Umbilical cord (tissue), 2 donors: ENCODE measurements around the gene PGAP1. TPM values are rescaled to one million over a fixed set of nuclear protein-coding genes. Genes with fewer than 3 reads are reported as not detected.
A peak's percentile ranks its signal among the peaks of the same experiment; 100 is the strongest.

ENCODE experiments used
- DNase-seq: peaks from one replicate; pipeline ENCODE4 v3.0.0-alpha.2; 2015; ENCODE audit warnings: low spot score
- total RNA-seq: library from RNA; depleted of rRNA; stranded (reverse); fragments of >200 nt; gene quantifications from one replicate; pipeline ENCODE4 v1.2.3, GENCODE V29; 2014; ENCODE audit warnings: low replicate concordance; ENCODE audit not compliant: insufficient read depth

Gene PGAP1
- total RNA-seq, 1 donor from 2014 or later, result 18.8 TPM

DNA sequence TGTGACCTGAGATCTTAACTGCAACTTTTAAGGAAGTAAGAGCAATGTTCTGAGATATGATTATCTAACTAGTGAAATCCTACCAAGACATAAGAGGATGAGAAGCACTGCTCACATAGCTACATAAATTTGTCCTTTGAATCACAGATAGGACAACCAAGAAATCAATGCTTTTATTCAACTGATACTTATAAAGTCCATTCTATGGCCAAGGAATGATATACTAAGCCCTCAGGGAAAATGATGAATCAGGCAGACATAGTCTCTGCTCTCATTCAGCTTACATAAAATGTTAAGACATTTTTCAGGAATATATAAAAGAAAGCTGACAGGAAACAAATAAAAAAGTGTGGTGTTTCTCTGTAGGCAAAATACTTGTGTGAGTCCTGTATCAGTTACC, 39.1 kb downstream of the PGAP1 start:
- DNase-seq, result no peak

DNA sequence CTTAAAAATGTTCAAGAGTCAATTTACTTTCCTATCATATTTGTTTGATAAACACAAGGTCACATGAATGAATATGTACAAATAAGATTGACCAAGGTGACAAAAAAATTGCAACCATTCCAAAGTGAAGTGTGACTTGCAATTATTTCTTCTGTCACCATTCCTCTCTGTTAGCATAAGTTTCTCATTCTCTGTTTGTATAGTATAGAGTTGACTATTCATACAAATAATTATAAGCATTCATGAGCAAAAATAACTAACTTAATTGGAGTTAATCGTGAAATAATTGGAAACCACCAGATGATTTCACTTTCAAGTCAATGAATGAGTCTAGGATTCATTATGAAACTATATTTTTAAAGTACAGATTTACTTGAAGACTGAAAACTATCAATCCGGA, 42.1 kb downstream of the PGAP1 start:
- DNase-seq, result no peak

DNA sequence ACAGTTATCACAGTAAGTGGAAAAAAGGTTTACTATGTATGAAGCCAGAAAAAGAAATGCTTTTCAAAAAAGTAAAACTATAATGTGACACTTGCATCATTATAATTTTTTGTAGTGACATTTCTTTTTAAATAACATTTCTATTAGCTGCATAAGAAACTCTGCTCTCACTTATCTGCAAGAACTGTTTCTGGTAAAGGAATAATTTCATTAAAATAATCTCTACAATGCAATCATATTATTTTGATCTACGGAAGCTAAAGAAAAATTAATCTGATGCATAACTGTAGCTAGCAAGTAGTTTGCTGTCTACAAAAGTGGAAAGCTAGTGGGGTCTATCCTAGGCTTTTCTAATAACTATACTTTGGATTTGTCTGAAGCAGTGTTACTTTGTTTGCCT, 50.1 kb downstream of the PGAP1 start:
- DNase-seq, result no peak

DNA sequence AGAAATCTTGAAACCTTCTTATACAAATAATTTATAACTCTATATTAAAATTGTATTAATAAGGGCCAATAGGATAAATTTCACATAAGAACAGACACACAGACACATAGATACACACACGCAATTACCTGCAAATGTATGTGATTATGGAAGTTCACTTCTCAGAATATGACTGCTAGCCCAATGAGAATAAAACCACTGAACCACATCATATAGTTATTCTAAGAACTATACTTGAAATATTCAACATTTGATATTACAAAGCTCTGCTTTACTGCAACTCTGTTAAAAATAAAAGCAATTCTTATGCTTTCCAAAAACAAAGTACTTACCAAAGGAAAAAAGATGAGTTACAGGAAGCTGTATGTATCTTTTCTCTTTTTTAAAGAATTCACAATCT, 51.1 kb downstream of the PGAP1 start:
- no peak for DNase-seq

DNA sequence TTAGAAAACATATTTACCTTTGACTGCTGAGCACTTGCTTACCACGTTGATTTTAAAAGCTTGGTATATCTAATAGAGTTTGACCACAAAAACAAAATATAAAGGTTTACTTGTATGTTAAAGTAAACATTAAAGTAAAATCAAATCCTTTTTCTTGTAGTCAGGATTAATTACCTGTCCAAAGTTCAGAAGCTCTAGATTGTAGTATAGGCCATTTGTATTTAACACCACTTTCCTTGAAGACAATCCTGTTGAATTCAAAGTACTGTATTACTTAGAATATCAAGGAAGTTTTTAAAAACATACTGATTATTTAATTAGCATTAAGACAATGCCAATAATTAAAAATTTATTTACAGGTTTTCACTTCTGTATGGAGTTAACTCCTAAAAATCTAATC, 53.0 kb downstream of the PGAP1 start:
- no peak for DNase-seq

DNA sequence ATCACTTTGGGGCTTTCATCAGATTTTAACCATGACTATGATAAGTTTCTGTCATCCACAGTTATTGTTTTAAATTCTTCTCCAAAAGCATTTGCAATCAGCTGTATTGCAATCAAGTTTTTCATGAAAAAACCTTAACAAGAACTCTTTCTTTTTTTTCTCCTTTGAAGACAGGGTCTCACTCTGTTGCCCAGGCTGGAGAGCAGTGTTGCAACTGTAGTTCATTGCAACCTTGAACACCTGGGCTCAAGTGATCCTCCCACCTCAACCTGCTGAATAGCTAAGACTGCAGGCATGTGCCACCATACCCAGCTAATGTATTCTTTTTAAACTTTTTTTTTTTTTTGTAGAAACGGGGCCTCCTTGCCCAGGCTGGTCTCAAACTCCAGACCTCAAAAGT, 71.9 kb downstream of the PGAP1 start:
- DNase-seq, result no peak

DNA sequence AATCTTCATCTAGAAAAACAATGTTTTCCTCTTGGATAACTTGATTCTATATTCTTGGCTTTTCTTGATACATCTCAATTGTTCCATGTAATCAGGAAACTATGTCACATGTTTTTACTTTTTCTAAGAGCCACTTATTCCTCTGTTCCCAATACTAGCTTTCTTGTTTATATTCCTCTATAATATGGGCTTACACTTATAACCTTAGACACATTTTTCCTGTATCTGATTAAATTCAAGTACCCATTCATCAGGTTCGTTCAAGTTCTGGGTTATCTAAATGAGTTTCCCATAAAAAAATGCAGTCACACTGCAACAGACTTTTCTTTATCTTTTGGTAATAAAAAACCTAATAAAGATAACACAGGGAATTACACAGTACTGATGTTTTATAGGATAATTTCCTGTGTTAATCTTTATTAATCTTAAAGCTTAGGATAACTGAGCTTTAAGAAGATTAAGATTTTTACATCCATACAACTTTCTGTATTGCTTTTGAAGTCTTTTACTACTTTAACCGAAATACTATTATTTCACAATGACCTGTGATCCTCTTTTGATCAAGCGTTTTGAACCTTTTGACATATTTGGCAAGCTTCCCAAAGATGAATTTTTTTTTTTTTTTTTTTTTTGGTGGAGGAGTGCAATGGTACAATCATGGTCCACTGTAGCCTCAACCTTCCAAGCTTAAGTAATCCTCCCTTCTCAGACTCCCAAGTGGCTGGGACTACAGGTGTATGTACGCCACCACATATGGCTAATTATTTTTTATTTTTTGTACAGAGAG, 73.0 kb downstream of the PGAP1 start:
- DNase-seq, result peak; percentile 9

DNA sequence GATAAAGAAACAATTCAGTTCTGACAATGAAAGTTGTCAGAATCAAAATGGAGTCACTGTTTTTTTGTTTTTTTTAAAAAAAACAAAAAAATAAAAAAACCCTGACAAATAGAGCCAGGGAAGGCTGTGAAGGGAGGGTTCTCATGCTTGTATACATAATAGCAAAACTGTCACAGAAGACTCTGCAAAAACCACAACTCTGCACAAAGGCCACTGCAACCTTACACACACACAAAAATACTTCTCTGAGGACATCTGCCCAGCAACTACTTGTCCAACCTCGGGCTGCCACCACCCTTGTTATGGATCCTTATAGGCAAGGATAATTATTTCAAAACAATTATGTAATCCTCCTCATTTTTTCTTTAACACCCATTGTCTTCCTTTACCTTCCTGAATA, 75.4 kb downstream of the PGAP1 start:
- no peak for DNase-seq

DNA sequence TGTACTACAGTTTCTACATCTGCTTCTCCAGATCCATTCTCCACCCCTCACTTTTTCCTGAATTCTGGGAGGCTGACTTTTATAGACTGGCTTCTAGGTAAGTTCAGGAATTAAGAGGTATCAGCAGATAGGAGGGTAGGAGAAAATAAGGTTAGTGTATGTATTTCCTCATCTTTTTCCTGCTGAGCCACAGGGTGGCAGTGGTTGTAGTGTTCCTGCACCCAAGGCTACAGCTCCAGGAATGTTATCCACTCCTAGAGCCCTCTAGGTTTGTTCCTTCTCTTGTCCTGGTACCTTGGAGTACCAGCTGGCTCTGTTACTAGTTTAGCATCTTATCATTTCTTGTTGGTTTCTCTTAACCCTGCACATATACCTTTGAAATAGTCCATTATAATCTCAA, 76.6 kb downstream of the PGAP1 start:
- peak; percentile 19 for DNase-seq

DNA sequence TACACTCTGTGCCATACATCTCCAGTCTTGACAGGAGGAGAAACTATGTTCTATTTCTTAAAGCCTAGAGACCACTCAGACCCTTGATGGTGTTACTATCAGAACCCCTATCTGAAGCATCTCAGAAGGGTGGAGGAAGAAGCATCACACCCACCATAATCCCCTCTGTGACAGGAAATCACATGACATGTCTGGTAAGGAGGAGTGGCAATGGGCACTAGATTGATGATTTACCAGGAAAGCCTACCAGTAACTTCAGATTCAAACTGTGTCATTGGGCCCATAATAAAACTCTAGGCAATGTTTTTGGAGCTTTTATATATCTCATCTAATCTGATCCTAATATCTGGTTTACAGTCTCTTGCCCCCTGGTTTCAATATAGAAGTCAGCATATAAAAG, 80.2 kb downstream of the PGAP1 start:
- DNase-seq, result no peak

DNA sequence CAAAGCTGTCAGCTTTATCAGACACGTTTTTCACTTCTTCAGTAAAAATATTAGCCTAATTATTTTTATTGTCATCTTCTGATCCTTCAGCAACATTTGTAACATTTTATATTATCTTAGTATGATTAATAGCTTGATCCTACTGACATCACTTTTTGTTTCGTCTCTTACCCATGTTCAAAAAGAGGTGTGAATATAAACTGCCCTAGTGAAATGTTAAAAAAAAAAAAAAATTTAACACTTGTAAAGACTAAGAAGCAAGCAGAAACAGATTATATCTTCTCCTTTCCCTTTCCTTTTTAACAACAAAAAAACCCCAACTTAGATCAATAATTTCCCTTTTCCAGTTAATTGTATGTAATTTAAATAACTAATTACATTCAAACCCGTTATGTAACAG, 81.1 kb downstream of the PGAP1 start:
- no peak for DNase-seq

DNA sequence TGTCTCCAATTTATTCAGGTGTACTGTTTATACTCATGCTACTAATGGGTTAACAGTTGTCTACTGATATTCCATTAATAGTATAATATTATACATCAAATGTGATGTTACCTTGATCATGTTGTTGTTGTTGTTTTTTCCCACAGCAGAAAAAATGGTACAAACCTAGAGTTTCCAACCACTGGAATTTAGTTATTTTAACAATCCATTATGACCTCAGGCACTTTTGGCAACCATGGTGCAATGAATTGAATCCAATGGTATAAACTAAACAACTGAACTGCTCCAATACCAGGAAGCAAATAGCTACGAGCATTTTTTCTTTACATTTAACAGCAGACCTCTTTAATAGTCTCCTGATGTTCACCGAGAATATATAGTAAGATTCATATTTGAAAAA, 86.3 kb downstream of the PGAP1 start:
- DNase-seq, result no peak

DNA sequence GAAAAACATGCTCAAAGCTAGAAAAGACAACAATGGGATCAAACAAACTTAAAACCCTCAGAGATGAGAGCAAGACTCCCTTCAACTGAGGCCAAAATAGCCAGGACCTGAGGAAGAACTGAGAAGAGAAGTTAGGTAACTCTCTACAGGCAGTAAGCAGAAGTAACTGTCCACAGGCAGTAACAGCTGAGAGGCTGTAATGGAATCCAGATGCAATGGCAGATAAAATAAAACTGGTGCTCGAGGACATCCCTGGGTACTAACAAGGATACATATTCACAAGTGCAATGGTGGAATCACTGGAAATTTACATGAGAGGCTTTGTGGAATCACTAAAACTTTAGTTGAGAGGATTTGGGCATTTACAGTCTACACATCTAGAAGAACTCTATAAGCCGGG, 86.9 kb downstream of the PGAP1 start:
- DNase-seq, result no peak

DNA sequence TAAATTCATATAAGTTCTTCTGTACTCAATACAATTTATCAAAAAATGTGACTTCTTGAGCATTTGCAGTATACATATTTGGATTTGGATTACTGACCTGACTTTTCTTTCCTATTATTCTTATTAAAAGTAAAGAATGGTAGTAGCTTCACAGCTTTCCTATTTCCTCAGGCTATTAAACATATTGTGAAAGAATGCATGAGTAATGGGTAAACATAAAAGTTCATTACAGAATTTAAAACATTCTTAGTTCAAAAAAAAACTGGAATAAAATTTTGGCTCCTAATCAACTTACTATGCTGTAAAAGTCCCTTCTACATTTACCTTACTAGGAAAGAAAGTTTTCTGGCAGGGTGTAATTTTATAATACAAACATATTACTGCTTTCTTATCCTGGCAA, 90.1 kb downstream of the PGAP1 start:
- DNase-seq, result no peak

DNA sequence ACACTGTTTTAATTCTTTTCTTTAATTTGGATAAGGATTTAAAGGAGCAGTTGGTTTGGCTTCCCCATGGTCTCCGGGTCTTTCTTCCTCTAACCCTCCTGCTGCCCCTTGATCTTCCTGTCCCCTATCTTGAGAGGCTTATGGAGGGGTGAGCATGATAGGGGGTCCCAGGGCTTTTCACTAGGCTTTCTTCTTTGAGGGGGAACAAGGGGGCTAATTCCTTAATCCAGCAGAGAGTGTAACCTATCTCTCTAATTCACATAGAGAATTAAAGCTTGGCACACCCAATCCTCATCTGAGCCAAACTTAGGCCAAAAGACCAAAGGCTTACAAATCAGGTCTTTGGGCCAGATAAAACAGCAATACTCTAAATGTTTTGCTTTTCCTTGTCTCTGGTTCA, 95.8 kb downstream of the PGAP1 start:
- DNase-seq, result no peak

DNA sequence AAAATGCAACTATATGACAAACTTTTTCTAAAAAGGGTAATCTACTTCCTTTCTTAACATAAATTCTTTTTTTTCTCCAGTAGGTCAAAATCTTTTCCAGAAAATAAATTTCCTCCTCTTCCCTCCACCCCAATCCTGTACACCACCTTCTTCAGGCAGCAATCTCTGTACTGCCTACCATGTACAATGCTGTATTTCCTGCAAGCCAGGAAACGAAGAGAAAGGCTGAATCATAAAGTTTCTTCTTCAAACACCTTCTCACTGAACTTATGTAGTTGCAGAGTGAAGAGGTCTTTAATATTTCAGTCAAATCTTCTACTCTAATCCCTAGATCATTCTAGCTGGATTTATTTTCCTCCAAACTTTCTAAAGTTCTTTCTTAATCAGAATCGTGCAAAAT, 99.2 kb downstream of the PGAP1 start:
- DNase-seq, result no peak

DNA sequence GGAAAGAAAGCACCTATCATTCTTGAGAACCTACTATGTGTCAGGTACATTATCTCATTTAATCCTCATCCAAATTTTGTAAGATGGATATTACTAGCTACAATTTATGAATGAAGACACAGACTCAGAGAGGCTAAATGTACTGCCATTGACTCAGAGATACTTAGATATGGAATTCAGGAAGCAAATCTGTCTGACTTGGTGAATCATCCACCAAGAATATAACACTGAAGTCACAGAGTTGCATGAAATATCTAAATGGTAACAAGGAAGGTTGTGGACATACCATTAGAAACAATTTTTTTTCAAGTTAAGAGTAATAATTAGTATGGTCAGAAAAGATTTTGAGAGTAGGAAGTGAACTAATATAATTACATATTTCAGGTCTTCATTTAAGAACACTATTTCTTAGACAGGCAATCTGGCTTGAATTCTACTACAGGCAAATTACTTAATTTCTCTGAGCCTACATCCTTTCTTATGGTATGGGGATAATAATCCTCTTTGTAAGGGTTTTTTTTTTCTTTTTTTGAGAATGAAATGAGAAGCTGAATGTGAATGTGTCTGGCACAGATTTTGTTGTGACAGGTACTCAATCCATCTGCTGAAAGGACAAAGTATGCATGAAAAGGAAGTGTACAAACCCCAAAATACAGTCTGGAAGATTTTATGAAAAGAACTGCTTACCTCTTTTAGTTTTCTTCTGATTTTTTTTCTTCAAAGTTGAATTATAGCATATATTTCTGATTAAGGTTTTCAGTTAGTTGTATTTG, 102.6 kb downstream of the PGAP1 start:
- DNase-seq, result peak; percentile 41

DNA sequence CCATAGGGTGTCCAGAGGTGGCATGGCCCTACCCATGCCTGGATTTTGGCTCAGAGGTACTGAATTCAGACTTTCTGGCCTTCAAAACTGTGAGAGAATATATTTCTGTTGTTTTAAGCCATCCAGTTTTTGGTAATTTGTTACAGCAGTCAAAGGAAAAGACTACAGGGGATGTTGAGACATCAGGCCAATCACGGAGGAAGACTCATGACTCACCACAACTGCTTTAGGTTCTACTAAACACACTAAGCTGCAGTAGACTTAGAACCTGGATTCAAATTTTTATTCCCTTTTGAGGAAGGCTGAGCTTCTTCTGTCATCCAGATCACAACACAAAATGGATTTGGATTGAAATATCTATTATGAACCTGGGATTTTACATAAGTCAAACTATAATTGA, 105.3 kb downstream of the PGAP1 start:
- no peak for DNase-seq

DNA sequence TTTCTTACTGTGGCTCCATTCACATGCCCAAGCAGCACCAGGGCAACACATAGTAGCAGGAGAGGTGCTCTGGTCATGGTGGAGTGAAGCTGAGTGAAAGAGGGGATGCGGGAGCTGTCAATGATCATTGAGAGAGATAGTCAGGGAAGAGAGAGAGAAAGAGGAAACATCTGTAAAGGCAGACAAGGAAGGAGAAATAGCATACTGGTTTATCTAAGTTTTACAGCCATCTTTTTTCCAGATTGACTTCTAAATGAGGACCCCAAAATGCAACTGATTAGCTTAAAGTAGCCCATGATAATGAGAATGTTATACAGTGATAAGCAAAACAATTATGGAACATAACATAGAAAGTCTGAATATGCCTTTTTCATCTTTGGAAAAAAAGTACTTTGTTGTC, 117.2 kb downstream of the PGAP1 start, which contains the start of gene C2orf66:
TSS of gene C2orf66 (minus strand) at position 96 of the 400 bp plus-strand sequence. CDS start at position 77, 19 bp downstream.
- no peak for DNase-seq

DNA sequence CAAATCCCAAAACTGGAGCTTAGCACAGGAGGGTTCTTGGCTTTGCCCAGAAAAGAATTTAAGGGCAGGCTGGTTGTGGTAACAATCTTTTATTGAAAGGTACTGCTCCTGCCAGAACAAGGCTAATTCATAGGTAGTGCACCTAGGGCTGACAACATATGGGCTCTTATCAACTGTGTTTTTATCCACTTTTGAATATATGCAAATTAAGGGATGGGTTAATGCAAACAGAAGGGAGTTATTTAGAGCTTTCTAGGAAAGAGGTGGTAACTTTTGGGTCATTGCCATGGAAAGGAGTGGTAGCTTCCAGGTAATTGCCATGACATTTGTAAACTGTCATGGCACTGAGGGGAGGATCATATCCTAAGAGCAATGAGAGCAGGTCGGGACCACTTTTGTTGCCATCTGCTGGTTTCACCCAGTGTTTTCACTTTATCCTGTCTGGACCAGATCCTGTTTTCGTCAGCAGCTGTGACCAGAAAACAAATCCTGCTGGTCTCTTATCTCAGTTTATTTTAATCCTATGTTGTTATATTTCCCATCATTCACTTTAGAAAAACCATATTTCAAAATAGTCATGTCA, 118.3 kb downstream of the PGAP1 start:
- DNase-seq, result no peak

DNA sequence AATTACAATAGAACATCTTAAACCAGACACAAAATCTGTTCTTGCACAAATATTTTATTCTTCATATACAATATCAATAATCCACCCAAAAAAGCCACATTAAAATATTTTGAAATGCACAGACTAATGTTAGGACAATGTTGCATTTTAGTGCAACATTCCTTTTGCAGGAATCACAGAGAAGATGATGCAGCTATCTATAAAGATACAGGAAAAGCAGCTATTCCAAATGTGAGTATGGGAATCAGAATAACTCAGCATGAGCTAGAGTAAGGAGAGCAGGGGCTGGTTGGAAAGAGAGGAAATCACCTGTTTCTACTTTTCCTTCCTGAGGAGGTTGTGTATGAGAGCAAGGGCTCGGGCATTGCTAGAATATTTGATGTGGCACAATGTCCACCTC, 122.1 kb downstream of the PGAP1 start:
- no peak for DNase-seq

DNA sequence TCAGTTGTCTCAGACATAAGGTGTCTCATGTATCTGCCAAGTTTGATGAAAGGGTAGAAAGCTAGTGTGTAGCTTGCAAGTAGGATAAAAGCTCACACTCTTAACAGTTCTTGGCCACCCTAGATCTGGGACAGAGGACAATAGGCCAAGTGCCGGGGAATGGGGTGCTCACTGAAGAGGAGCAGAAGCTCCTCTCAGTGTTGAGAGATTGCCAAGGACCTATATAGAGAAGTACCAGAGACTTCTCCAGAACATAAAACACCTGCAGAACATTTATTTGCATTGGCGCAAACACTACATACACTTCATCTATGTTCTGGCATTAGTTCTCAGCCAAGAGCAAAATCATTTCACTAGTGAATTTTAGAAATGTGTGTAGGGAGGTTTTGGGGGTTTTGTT, 124.1 kb downstream of the PGAP1 start:
- no peak for DNase-seq
